ENCODE results near the gene RGS19. TPM values are rescaled to one million over a fixed set of nuclear protein-coding genes. Genes with fewer than 3 reads are reported as not detected.

The RGS19 gene
- total RNA-seq, 1 experiment from 2014 or later: 32.0 TPM

GRCh38 chr20:64056639-64056888 lies 22.8 kb downstream of the RGS19 start:
- BruUV-seq (replicated peaks): no TSS peak
- no peaks in the 10 kb centered on the region for H3K36me3 ChIP-seq (ENCODE audit: control insufficient read depth, insufficient read depth, low read length)
- no peaks in the 10 kb centered on the region for H3K9me3 ChIP-seq (ENCODE audit: control insufficient read depth, insufficient read depth, low read depth, low read length)
- DNase-seq (ENCODE audit: low read depth, low spot score): no peak
- no peaks in the 10 kb centered on the region for H3K27me3 ChIP-seq (ENCODE audit: control insufficient read depth, insufficient read depth, low read length)
- ChIA-PET POLR2A (no interaction called here), CTCF (interaction anchor here (0.6 to 2.3 kb wide), 2 partner anchors 10 to 17 kb away, joined by 6 to 14 read pairs; no protein-coding TSS in a partner anchor)
- intact Hi-C loops (cut with micrococcal nuclease; ENCODE audit: unreplicated experiment) (no loop called here), in situ Hi-C loops (cut with HindIII; ENCODE audit: low pct_unique_long_range_greater_than_20kb, low sequenced_read_pairs) (no loop called here)
- no peak for TF ChIP-seq SIN3A (IDR thresholded peaks at IDR 0.05; ENCODE audit: borderline replicate concordance, insufficient read depth, low read depth, low read length)
- H3K27ac ChIP-seq (ENCODE audit: low read length): peak overlapping the region; percentile 68
- H3K4me3 ChIP-seq (ENCODE audit: low read depth in 2 of 2, low read length in 2 of 2): no peak overlapping the region
- ATAC-seq: no peak
- peaks cover 48% of the 10 kb centered on the region for H3K4me1 ChIP-seq (ENCODE audit: control insufficient read depth, insufficient read depth, low read length)

GRCh38 chr20:64055893-64056638 lies 23.3 kb downstream of the RGS19 start:
- DNase-seq (ENCODE audit: low read depth, low spot score): no peak
- POLR2A ChIA-PET: no interaction called here
- H3K27ac ChIP-seq (ENCODE audit: low read length): peak overlapping the region; percentile 3

More at GRCh38 chr20:64055893-64056638, 23.3 kb downstream of the RGS19 start:
- Histone ChIP-seq H3K27me3 (ENCODE audit: control insufficient read depth, insufficient read depth, low read length) (no peaks in the 10 kb centered on the region), H3K36me3 (ENCODE audit: control insufficient read depth, insufficient read depth, low read length) (no peaks in the 10 kb centered on the region), H3K9me3 (ENCODE audit: control insufficient read depth, insufficient read depth, low read depth, low read length) (no peaks in the 10 kb centered on the region), H3K4me1 (ENCODE audit: control insufficient read depth, insufficient read depth, low read length) (peaks cover 53% of the 10 kb centered on the region), H3K4me3 (ENCODE audit: low read depth in 2 of 2, low read length in 2 of 2) (no peak overlapping the region)
- CTCF ChIA-PET: interaction anchor here (0.6 to 2.3 kb wide), 2 partner anchors 10 to 17 kb away, joined by 6 to 14 read pairs; no protein-coding TSS in a partner anchor
- intact Hi-C loops (cut with micrococcal nuclease; ENCODE audit: unreplicated experiment): no loop called here
- ATAC-seq: peak; percentile 45
- no TSS peak for BruUV-seq (replicated peaks)
- in situ Hi-C loops (cut with HindIII; ENCODE audit: low pct_unique_long_range_greater_than_20kb, low sequenced_read_pairs): no loop called here
- TF ChIP-seq POLR2AphosphoS5 (IDR thresholded peaks at IDR 0.05; ENCODE audit: low read depth, low read length) (no peak), REST (IDR thresholded peaks at IDR 0.05; ENCODE audit: insufficient read depth in 1 of 2, low read depth in 2 of 2, low read length in 1 of 2) (no peak), TCF7L2 (IDR thresholded peaks at IDR 0.05; ENCODE audit: low read depth, low read length) (no peak), SIN3A (IDR thresholded peaks at IDR 0.05; ENCODE audit: borderline replicate concordance, insufficient read depth, low read depth, low read length) (no peak), CTCF (IDR thresholded peaks at IDR 0.05) (no peak)

Measured in Panc1 (cell line).